SJCRH30 (cell line): Measurements from ENCODE around the gene TRABD. TPM values are rescaled to one million over a fixed set of nuclear protein-coding genes. Genes with fewer than 3 reads are reported as not detected.
A peak's percentile ranks its signal among the peaks of the same experiment; 100 is the strongest.
"Not testable (repeated sequence)": the region's sequence is repeated elsewhere in the genome, so short reads cannot be mapped to it uniquely, and the experiment has no call there.

Experiments used
- DNase-seq, 2 experiments: peaks; one replicate each; pipeline ENCODE4 v3.0.0-alpha.2; 2015 to 2020
- H3K27ac ChIP-seq: fragments of 250-450 bp; sonication (Bioruptor Pico); 2 replicates; pipeline ENCODE4 v1.5.1; 2020; ENCODE audit warnings: mild to moderate bottlenecking, moderate library complexity
- H3K27me3 ChIP-seq: fragments of 250-450 bp; sonication (Bioruptor Pico); 2 replicates; pipeline ENCODE4 v1.5.1; 2020; ENCODE audit warnings: mild to moderate bottlenecking, moderate library complexity
- H3K36me3 ChIP-seq: fragments of 250-450 bp; sonication (Bioruptor Pico); 2 replicates; pipeline ENCODE4 v1.5.1; 2020; ENCODE audit warnings: mild to moderate bottlenecking, moderate library complexity
- H3K4me1 ChIP-seq: fragments of 250-450 bp; sonication (Bioruptor Pico); 2 replicates; pipeline ENCODE4 v1.5.1; 2020; ENCODE audit warnings: mild to moderate bottlenecking, moderate library complexity
- H3K4me3 ChIP-seq: fragments of 250-450 bp; sonication (Bioruptor Pico); 2 replicates; pipeline ENCODE4 v1.5.1; 2020; ENCODE audit warnings: mild to moderate bottlenecking, moderate library complexity
- H3K9me3 ChIP-seq: fragments of 250-450 bp; sonication (Bioruptor Pico); replicated peaks from 2 replicates; pipeline ENCODE4 v1.5.1; 2020; ENCODE audit warnings: mild to moderate bottlenecking, moderate library complexity
- total RNA-seq: library from RNA; depleted of rRNA; stranded (reverse); fragments of >200 nt; shearing (Covaris generic); gene quantifications from 2 replicates; pipeline ENCODE4 v1.2.3, GENCODE V29; 2014; rRNA removed

Gene TRABD
- total RNA-seq = 38.7 and 39.1 TPM in 2 replicates

GRCh38 chr22:50185375-50186087 lies at the start of gene TRABD:
TRABD (plus strand) TSS chr22:50185913; CDS start chr22:50193061, 7,148 bp downstream.
- H3K36me3 ChIP-seq = peaks cover 4% of the 10 kb centered on the region; the same call in 1 of the 2 replicates
- H3K4me3 ChIP-seq = peak within 1 kb of the TSS; percentile 84
- H3K27me3 ChIP-seq = no peaks in the 10 kb centered on the region
- no peaks in the 10 kb centered on the region for H3K9me3 ChIP-seq
- H3K4me1 ChIP-seq = 0 out of 2 replicates have a peak, but pooled peaks cover 5% of the 10 kb centered on the region
- H3K27ac ChIP-seq = no peak within 1 kb of the TSS; the same call in 1 of the 2 replicates
- DNase-seq = peak; percentile 94 to 97

DNA sequence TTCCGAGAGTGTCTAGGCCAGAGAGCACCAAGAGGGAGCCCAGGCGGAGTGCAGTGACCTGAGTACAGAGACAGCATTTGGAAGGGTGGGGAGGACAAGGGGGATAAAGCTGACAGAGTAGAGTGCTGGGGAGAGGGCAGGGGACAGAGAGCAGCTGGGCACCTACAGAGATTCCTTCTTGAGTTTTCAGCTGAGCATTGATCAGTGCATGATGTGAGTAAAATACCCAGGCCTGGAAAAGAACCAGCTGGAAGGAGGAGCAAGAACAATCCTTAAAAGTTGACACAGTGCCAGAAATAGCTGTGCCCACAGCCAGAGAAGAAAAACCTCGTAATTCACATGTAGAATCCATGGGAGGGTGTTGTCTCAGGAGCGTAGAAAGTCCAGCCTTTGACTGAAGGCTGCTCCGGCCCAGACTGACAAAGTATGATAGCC lies 49.1 kb upstream of the TRABD start:
- Histone ChIP-seq H3K36me3 (no peaks in the 10 kb centered on the region), H3K4me1 (no peaks in the 10 kb centered on the region), H3K4me3 (no peak overlapping the region), H3K27me3 (no peaks in the 10 kb centered on the region), H3K9me3 (no peaks in the 10 kb centered on the region), H3K27ac (no peak overlapping the region)
- no peak for DNase-seq

GRCh38 chr22:50137277-50137676 lies 48.4 kb upstream of the TRABD start:
- not testable (repeated sequence) for H3K36me3 ChIP-seq, H3K4me1 ChIP-seq, DNase-seq, H3K27me3 ChIP-seq, H3K9me3 ChIP-seq, H3K4me3 ChIP-seq, H3K27ac ChIP-seq

DNA sequence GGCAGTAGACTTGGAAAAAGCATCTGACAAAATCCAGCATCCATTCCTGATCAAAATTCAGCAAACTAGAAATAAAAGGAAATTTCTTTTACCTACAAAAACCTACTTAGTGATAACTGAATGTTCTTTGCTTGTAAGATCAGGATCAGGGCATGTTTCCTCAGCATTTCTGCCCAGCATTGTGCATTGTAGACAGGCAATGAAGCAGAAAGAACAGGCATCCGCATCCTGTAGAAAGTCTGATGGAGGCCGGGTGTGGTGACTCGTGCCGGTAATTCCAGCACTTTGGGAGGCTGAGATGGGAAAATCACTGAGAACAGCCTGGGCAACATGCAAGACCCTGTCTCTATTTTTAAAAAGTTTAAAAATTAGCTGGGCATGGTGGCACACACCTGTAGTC lies 47.7 kb upstream of the TRABD start:
- Histone ChIP-seq H3K36me3 (no peaks in the 10 kb centered on the region), H3K9me3 (no peaks in the 10 kb centered on the region), H3K27ac (no peak overlapping the region), H3K27me3 (no peaks in the 10 kb centered on the region), H3K4me3 (no peak overlapping the region), H3K4me1 (no peaks in the 10 kb centered on the region)
- DNase-seq = no peak

- no peak overlapping the region for H3K4me3 ChIP-seq
- H3K36me3 ChIP-seq = no peaks in the 10 kb centered on the region
- no peak for DNase-seq
- no peaks in the 10 kb centered on the region for H3K4me1 ChIP-seq
- no peaks in the 10 kb centered on the region for H3K9me3 ChIP-seq
- no peaks in the 10 kb centered on the region; the same call in 1 of the 2 replicates for H3K27me3 ChIP-seq
- H3K27ac ChIP-seq = no peak overlapping the region
These were observed 46.7 kb upstream of the TRABD start for GRCh38 chr22:50138988-50139387.

- Histone ChIP-seq H3K4me1 (no peaks in the 10 kb centered on the region), H3K36me3 (no peaks in the 10 kb centered on the region), H3K27me3 (no peaks in the 10 kb centered on the region; the same call in 1 of the 2 replicates), H3K27ac (no peak overlapping the region), H3K4me3 (no peak overlapping the region), H3K9me3 (no peaks in the 10 kb centered on the region)
- no peak for DNase-seq
These were observed 45.8 kb upstream of the TRABD start for GRCh38 chr22:50139843-50140415.

GRCh38 chr22:50140615-50141014 lies 45.1 kb upstream of the TRABD start:
- H3K4me1 ChIP-seq = no peaks in the 10 kb centered on the region
- no peaks in the 10 kb centered on the region for H3K9me3 ChIP-seq
- no peak overlapping the region for H3K27ac ChIP-seq
- H3K4me3 ChIP-seq = no peak overlapping the region
- no peaks in the 10 kb centered on the region; the same call in 1 of the 2 replicates for H3K27me3 ChIP-seq
- DNase-seq = no peak
- H3K36me3 ChIP-seq = no peaks in the 10 kb centered on the region

DNA sequence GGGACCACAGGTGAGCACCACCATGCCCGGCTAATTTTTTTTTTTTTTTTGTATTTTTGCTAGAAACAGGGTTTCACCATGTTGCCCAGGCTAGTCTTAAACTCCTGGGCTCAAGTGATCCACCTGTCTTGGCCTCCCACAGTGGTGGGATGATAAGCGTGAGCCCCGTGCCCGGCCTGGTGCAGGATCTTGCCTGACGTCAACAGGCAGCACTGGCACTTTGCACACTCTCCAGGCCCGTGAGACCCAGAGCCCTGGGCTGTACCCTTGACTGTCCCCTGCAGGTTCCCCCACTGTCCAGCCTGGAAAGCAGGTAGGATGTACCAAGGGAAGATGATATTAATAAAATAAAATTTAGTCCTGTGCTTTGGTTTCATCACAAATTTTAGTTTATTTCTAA lies 44.3 kb upstream of the TRABD start:
- no peaks in the 10 kb centered on the region for H3K4me1 ChIP-seq
- H3K36me3 ChIP-seq = no peaks in the 10 kb centered on the region
- no peak overlapping the region for H3K27ac ChIP-seq
- no peak overlapping the region for H3K4me3 ChIP-seq
- no peaks in the 10 kb centered on the region for H3K9me3 ChIP-seq
- no peak for DNase-seq
- no peaks in the 10 kb centered on the region; the same call in 1 of the 2 replicates for H3K27me3 ChIP-seq

DNA sequence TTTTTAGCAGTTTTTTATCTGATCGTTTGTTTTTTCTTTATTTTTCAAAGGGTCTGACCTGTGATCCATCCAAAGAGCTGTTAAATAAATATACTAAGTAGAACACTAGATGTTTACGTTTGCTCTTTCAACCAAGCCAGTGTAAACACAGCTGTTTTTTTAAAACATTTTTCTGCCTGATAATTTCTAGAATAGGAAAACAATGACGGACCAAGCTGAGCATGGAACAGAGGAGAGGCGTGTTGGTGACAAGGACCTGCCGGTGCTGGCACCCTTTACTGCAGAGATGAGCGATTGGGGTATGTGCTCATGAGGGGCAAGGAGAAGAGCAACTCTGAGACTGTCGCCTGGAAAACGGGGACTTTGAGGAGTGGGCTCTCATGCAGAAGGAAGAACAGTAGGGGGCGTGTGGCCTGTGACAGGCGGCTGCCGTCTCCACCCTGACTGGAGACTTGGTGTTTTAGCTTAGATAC lies 43.8 kb upstream of the TRABD start:
- Histone ChIP-seq H3K4me1 (no peaks in the 10 kb centered on the region), H3K27ac (no peak overlapping the region), H3K27me3 (no peaks in the 10 kb centered on the region; the same call in 1 of the 2 replicates), H3K4me3 (no peak overlapping the region), H3K9me3 (no peaks in the 10 kb centered on the region), H3K36me3 (no peaks in the 10 kb centered on the region)
- DNase-seq = no peak

DNA sequence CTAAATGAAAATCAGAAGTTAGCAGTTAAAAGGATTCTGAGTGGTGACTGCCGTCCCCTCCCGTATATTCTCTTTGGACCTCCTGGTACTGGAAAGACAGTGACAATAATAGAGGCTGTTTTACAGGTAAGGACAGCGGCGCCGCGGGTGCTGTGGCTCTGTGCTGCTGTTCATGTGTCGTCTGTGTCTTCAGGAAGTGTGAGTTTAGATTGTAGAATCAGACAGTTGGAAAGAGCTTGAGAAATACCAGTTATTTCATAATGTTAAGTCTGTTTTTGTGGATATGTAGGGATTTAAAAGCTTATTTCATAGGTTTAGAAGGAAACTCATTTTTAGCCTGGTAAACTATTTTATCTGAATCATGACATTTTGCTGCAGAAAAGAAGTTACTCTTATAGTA lies 42.6 kb upstream of the TRABD start:
- Histone ChIP-seq H3K4me1 (no peaks in the 10 kb centered on the region), H3K27me3 (no peaks in the 10 kb centered on the region; the same call in 1 of the 2 replicates), H3K27ac (no peak overlapping the region), H3K4me3 (no peak overlapping the region), H3K36me3 (no peaks in the 10 kb centered on the region), H3K9me3 (no peaks in the 10 kb centered on the region)
- DNase-seq = no peak

DNA sequence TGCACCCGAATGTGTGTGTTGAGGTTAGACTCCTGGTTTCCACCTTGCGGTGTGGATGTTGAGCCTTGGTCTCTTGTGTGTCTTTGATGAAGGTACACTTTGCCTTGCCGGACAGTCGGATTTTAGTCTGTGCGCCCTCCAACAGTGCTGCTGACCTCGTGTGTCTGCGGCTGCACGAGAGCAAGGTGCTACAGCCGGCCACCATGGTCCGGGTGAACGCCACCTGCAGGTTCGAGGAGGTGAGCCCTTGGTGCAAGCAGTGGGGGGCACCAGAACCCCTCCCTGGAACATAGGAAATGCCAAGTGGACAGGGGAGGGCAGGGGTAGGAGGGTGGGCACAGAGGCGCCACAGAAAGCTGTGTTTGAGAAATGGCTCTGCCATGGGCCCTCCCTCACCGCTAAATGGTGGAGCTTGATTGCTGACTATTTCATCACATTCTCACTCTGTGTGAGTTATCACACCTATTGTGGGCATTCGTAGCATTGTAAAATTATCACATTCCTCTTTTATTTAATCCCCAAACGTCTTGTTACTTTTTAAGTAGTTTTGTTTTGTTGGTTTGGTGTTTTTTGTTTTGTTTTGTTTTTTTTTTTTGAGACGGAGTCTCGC lies 41.6 kb upstream of the TRABD start:
- Histone ChIP-seq H3K27ac (no peak overlapping the region), H3K36me3 (no peaks in the 10 kb centered on the region), H3K4me1 (no peaks in the 10 kb centered on the region), H3K9me3 (no peaks in the 10 kb centered on the region), H3K4me3 (no peak overlapping the region), H3K27me3 (no peaks in the 10 kb centered on the region; the same call in 1 of the 2 replicates)
- DNase-seq = no peak

DNA sequence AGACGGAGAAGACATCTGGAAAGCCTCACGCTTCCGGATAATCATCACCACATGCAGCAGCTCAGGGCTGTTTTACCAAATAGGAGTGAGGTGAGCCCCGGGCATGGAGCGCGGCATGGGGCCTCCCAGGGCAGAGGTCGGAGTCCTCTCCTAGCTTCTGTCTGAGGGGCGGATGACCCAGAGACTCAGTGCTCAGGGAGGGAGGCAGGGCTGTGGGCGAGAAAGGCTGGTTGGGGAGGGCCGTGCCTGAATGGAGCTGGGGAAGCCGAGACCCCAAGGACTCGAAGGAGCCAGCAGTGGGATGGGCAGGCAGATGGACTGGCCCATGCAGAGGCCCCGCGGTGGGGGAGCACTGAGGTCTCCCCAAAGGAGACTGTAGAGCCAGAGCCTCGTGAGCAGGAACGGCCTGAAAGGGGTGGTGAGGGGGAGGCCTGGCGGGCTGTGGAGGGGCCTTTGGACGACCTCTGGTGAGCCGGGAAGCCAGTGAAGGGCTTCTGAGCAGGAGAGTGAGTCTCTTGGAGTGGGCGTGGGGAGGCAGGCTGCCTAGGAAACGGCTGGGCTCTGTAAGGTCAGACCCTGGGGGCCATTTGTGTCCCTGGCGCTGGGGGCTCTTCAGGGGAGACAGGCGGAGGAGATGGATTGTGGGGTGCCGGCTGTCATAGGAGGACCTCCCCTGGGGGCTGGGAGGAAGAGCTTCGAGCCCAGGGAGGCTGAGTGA lies 39.8 kb upstream of the TRABD start:
- Histone ChIP-seq H3K36me3 (no peaks in the 10 kb centered on the region), H3K4me3 (no peak overlapping the region), H3K9me3 (no peaks in the 10 kb centered on the region), H3K4me1 (no peaks in the 10 kb centered on the region), H3K27me3 (peaks cover 5% of the 10 kb centered on the region; the same call in 1 of the 2 replicates), H3K27ac (no peak overlapping the region)
- no peak for DNase-seq

GRCh38 chr22:50146439-50147238 lies 39.1 kb upstream of the TRABD start:
- H3K4me1 ChIP-seq = no peaks in the 10 kb centered on the region

More at GRCh38 chr22:50146439-50147238, 39.1 kb upstream of the TRABD start:
- H3K4me3 ChIP-seq = no peak overlapping the region
- H3K36me3 ChIP-seq = no peaks in the 10 kb centered on the region
- H3K9me3 ChIP-seq = no peaks in the 10 kb centered on the region
- H3K27me3 ChIP-seq = peaks cover 8% of the 10 kb centered on the region; the same call in 1 of the 2 replicates
- no peak overlapping the region for H3K27ac ChIP-seq
- DNase-seq = no peak
